ENCODE data around the gene SH2D3A.

The SH2D3A gene

GRCh38 chr19:6714749-6715555, 52.3 kb downstream of the SH2D3A start:
- H2AFZ ChIP-seq (ENCODE audit: low read length): no peak overlapping the region
- no peak overlapping the region for H3K4me3 ChIP-seq (ENCODE audit: low read length)
- H3K4me2 ChIP-seq (ENCODE audit: low read depth, low read length): no peak overlapping the region
- no peaks in the 10 kb centered on the region for H3K79me2 ChIP-seq (ENCODE audit: low read length)
- H3F3A ChIP-seq (ENCODE audit: insufficient read depth, low read length): no peaks in the 10 kb centered on the region
- no peaks in the 10 kb centered on the region for H3K36me3 ChIP-seq (replicated peaks; ENCODE audit: insufficient read depth, low read length)
- peaks cover 59% of the 10 kb centered on the region for H3K27me3 ChIP-seq (replicated peaks; ENCODE audit: insufficient read depth, low read length)
- H3K27ac ChIP-seq (ENCODE audit: low read length): no peak overlapping the region
- H4K20me1 ChIP-seq (ENCODE audit: insufficient read depth, low read length): no peaks in the 10 kb centered on the region
- TF ChIP-seq EZH2phosphoT487 (IDR thresholded peaks at IDR 0.05; ENCODE audit: low read length) (no peak), CTCF (IDR thresholded peaks at IDR 0.05; ENCODE audit: low read length) (no peak), EZH2 (optimal IDR thresholded peaks at IDR 0.05; ENCODE audit: low read depth, low read length) (no peak)
- no peak for DNase-seq
- H3K9me3 ChIP-seq (replicated peaks; ENCODE audit: insufficient read depth, low read length): no peaks in the 10 kb centered on the region
- H3K9me2 ChIP-seq (replicated peaks; ENCODE audit: insufficient read depth, low read length): no peaks in the 10 kb centered on the region
- H3K9ac ChIP-seq (ENCODE audit: low read length): no peak overlapping the region
- no peaks in the 10 kb centered on the region for H3K4me1 ChIP-seq (ENCODE audit: low read length)

GRCh38 chr19:6713773-6714692, 53.2 kb downstream of the SH2D3A start:
- H3K9me3 ChIP-seq (replicated peaks; ENCODE audit: insufficient read depth, low read length): no peaks in the 10 kb centered on the region
- H3K27me3 ChIP-seq (replicated peaks; ENCODE audit: insufficient read depth, low read length): peaks cover 67% of the 10 kb centered on the region
- no peak overlapping the region for H3K4me2 ChIP-seq (ENCODE audit: low read depth, low read length)
- no peaks in the 10 kb centered on the region for H3K4me1 ChIP-seq (ENCODE audit: low read length)
- H3K79me2 ChIP-seq (ENCODE audit: low read length): no peaks in the 10 kb centered on the region
- no peaks in the 10 kb centered on the region for H3K36me3 ChIP-seq (replicated peaks; ENCODE audit: insufficient read depth, low read length)
- no peak overlapping the region for H3K27ac ChIP-seq (ENCODE audit: low read length)
- no peaks in the 10 kb centered on the region for H3K9me2 ChIP-seq (replicated peaks; ENCODE audit: insufficient read depth, low read length)
- no peaks in the 10 kb centered on the region for H3F3A ChIP-seq (ENCODE audit: insufficient read depth, low read length)
- H3K9ac ChIP-seq (ENCODE audit: low read length): no peak overlapping the region
- H4K20me1 ChIP-seq (ENCODE audit: insufficient read depth, low read length): no peaks in the 10 kb centered on the region
- no peak for DNase-seq
- H3K4me3 ChIP-seq (ENCODE audit: low read length): no peak overlapping the region
- H2AFZ ChIP-seq (ENCODE audit: low read length): no peak overlapping the region
- TF ChIP-seq CTCF (IDR thresholded peaks at IDR 0.05; ENCODE audit: low read length) (no peak), EZH2phosphoT487 (IDR thresholded peaks at IDR 0.05; ENCODE audit: low read length) (no peak), EZH2 (optimal IDR thresholded peaks at IDR 0.05; ENCODE audit: low read depth, low read length) (no peak)

- Histone ChIP-seq H3K9me3 (replicated peaks; ENCODE audit: insufficient read depth, low read length) (no peaks in the 10 kb centered on the region), H3K27me3 (replicated peaks; ENCODE audit: insufficient read depth, low read length) (peaks cover 78% of the 10 kb centered on the region), H3K27ac (ENCODE audit: low read length) (no peak overlapping the region), H4K20me1 (ENCODE audit: insufficient read depth, low read length) (no peaks in the 10 kb centered on the region), H3K79me2 (ENCODE audit: low read length) (no peaks in the 10 kb centered on the region), H2AFZ (ENCODE audit: low read length) (no peak overlapping the region), H3K4me1 (ENCODE audit: low read length) (no peaks in the 10 kb centered on the region), H3F3A (ENCODE audit: insufficient read depth, low read length) (no peaks in the 10 kb centered on the region), H3K9ac (ENCODE audit: low read length) (no peak overlapping the region), H3K9me2 (replicated peaks; ENCODE audit: insufficient read depth, low read length) (no peaks in the 10 kb centered on the region), H3K4me2 (ENCODE audit: low read depth, low read length) (no peak overlapping the region), H3K36me3 (replicated peaks; ENCODE audit: insufficient read depth, low read length) (no peaks in the 10 kb centered on the region), H3K4me3 (ENCODE audit: low read length) (no peak overlapping the region)
- DNase-seq: no peak
- TF ChIP-seq EZH2 (optimal IDR thresholded peaks at IDR 0.05; ENCODE audit: low read depth, low read length) (no peak), CTCF (IDR thresholded peaks at IDR 0.05; ENCODE audit: low read length) (no peak), EZH2phosphoT487 (IDR thresholded peaks at IDR 0.05; ENCODE audit: low read length) (no peak)
Measured at GRCh38 chr19:6712692-6713670, 54.3 kb downstream of the SH2D3A start.
